ENCODE data around the gene OR6C76.

Gene OR6C76

GRCh38 chr12:55469291-55469690, 43.2 kb downstream of the OR6C76 start:
- DNase-seq (ENCODE audit: low read depth): no peak

- DNase-seq (ENCODE audit: low read depth): peak; percentile 48
Observed at GRCh38 chr12:55470088-55470829, 44.2 kb downstream of the OR6C76 start, which contains the start of gene OR6C70. Gene OR6C70 (minus strand): TSS chr12:55470138. CDS start chr12:55470138, 0 bp downstream.

- no peak for DNase-seq (ENCODE audit: low read depth)
Observed at GRCh38 chr12:55472264-55472663, 46.2 kb downstream of the OR6C76 start.

Measured in ELR (cell line).